Measurements from ENCODE around the gene WDR91.
"Not testable (repeated sequence)": the region's sequence is repeated elsewhere in the genome, so short reads cannot be mapped to it uniquely, and the experiment has no call there.

Gene WDR91

GRCh38 chr7:135178364-135178763 is 33.0 kb downstream of the WDR91 start:
- DNase-seq (ENCODE audit: low read depth): no peak

GRCh38 chr7:135177028-135177696 is 34.2 kb downstream of the WDR91 start:
- no peak for DNase-seq (ENCODE audit: low read depth)

GRCh38 chr7:135175931-135176330 is 35.4 kb downstream of the WDR91 start:
- DNase-seq (ENCODE audit: low read depth): no peak

GRCh38 chr7:135174941-135175340 is 36.4 kb downstream of the WDR91 start:
- no peak for DNase-seq (ENCODE audit: low read depth)

- DNase-seq (ENCODE audit: low read depth): not testable (repeated sequence)
Measured at GRCh38 chr7:135173916-135174315, 37.4 kb downstream of the WDR91 start.

- DNase-seq (ENCODE audit: low read depth): not testable (repeated sequence)
Measured at GRCh38 chr7:135171581-135172291, 39.6 kb downstream of the WDR91 start.

- not testable (repeated sequence) for DNase-seq (ENCODE audit: low read depth)
Measured at GRCh38 chr7:135170998-135171481, 40.3 kb downstream of the WDR91 start.

- DNase-seq (ENCODE audit: low read depth): peak; percentile 95
Measured at GRCh38 chr7:135170274-135170997, 40.9 kb downstream of the WDR91 start, which contains the start of gene CYREN. CYREN (minus strand) TSS chr7:135170707; CDS start chr7:135168922, 1,785 bp downstream.

GRCh38 chr7:135169964-135170273 is 41.4 kb downstream of the WDR91 start:
- DNase-seq (ENCODE audit: low read depth): no peak

GRCh38 chr7:135169141-135169963 is 42.0 kb downstream of the WDR91 start:
- peak; percentile 67 for DNase-seq (ENCODE audit: low read depth)

- no peak for DNase-seq (ENCODE audit: low read depth)
Measured at GRCh38 chr7:135168489-135169140, 42.7 kb downstream of the WDR91 start.

- DNase-seq (ENCODE audit: low read depth): no peak
Measured at GRCh38 chr7:135168001-135168400, 43.3 kb downstream of the WDR91 start.

GRCh38 chr7:135167365-135167917 is 43.9 kb downstream of the WDR91 start:
- DNase-seq (ENCODE audit: low read depth): no peak

GRCh38 chr7:135166338-135166990 is 44.9 kb downstream of the WDR91 start:
- DNase-seq (ENCODE audit: low read depth): no peak

- DNase-seq (ENCODE audit: low read depth): no peak
Measured at GRCh38 chr7:135165862-135166261, 45.5 kb downstream of the WDR91 start.

- no peak for DNase-seq (ENCODE audit: low read depth)
Measured at GRCh38 chr7:135164357-135165061, 46.8 kb downstream of the WDR91 start.

GRCh38 chr7:135162382-135163001 is 48.8 kb downstream of the WDR91 start:
- DNase-seq (ENCODE audit: low read depth): no peak

- DNase-seq (ENCODE audit: low read depth): no peak
Measured at GRCh38 chr7:135161669-135162068, 49.7 kb downstream of the WDR91 start.

- DNase-seq (ENCODE audit: low read depth): no peak
Measured at GRCh38 chr7:135160858-135161653, 50.3 kb downstream of the WDR91 start.
